Parathyroid adenoma (tissue), 2 donors: ENCODE measurements around the gene THOC6.

ENCODE experiments used
- H2AFZ ChIP-seq: fragments of 300-600 bp; sonication (generic); one replicate; pipeline ENCODE4 v1.7.0; 2017; ENCODE audit warnings: antibody characterized with exemption, mild to moderate bottlenecking
- H3K27ac ChIP-seq: fragments of 300-600 bp; sonication (generic); one replicate; pipeline ENCODE4 v1.7.0; 2017
- H3K27me3 ChIP-seq: fragments of 300-600 bp; sonication (generic); one replicate; pipeline ENCODE4 v1.7.0; 2017; ENCODE audit warnings: low read length; ENCODE audit not compliant: control insufficient read depth, insufficient read depth
- H3K36me3 ChIP-seq: fragments of 300-600 bp; sonication (generic); one replicate; pipeline ENCODE4 v1.7.0; 2017; ENCODE audit warnings: low read length; ENCODE audit not compliant: control insufficient read depth, insufficient read depth
- H3K4me1 ChIP-seq: fragments of 300-600 bp; sonication (generic); one replicate; pipeline ENCODE4 v1.7.0; 2017; ENCODE audit warnings: control low read depth
- H3K4me2 ChIP-seq: fragments of 300-600 bp; sonication (generic); one replicate; pipeline ENCODE4 v1.7.0; 2017; ENCODE audit warnings: low read length
- H3K4me3 ChIP-seq: fragments of 300-600 bp; sonication (generic); one replicate; pipeline ENCODE4 v1.7.0; 2017; ENCODE audit warnings: low read depth, low read length
- H3K79me2 ChIP-seq: fragments of 300-600 bp; sonication (generic); one replicate; pipeline ENCODE4 v1.7.0; 2017; ENCODE audit warnings: control low read depth
- H3K9ac ChIP-seq: fragments of 300-600 bp; sonication (generic); one replicate; pipeline ENCODE4 v1.7.0; 2017; ENCODE audit warnings: mild to moderate bottlenecking
- H3K9me3 ChIP-seq: fragments of 300-600 bp; sonication (generic); one replicate; pipeline ENCODE4 v1.7.0; 2017; ENCODE audit warnings: low read length; ENCODE audit not compliant: control insufficient read depth
- CTCF ChIP-seq: fragments of 300-600 bp; sonication (generic); IDR thresholded peaks from one replicate; pipeline ENCODE4 v1.7.0; 2017; ENCODE audit warnings: antibody characterized with exemption, mild to moderate bottlenecking
- donor health status: primary hyperparathyroidism.

The THOC6 gene

DNA sequence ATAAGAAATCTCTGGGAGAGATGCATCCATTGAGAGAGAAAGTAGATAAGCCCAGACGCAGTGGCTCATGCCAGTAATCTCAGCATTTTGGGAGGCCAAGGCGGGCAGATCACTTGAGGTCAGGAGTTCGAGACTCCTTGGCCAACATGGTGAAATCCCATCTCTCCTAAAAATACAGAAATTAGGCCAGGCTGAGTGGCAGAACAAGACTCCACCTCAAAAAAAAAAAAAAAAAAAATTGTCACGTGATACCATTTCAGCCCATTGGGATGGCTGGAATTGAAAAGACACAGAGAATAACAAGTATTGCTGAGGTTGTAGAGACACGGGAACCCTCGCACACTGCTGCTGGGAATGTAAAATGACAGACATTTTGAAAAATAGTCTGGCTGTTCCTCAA, 38.7 kb downstream of the THOC6 start:
- Histone ChIP-seq H3K9ac (no peak overlapping the region), H2AFZ (no peak overlapping the region), H3K9me3 (no peaks in the 10 kb centered on the region), H3K4me3 (no peak overlapping the region), H3K36me3 (no peaks in the 10 kb centered on the region), H3K27ac (no peak overlapping the region), H3K4me1 (no peaks in the 10 kb centered on the region), H3K4me2 (no peak overlapping the region), H3K27me3 (no peaks in the 10 kb centered on the region), H3K79me2 (no peaks in the 10 kb centered on the region)
- no peak for TF ChIP-seq CTCF

- H3K27me3 ChIP-seq, result no peaks in the 10 kb centered on the region
- no peak overlapping the region for H3K4me2 ChIP-seq
- H3K4me3 ChIP-seq, result no peak overlapping the region
- H3K9me3 ChIP-seq, result no peaks in the 10 kb centered on the region
- no peaks in the 10 kb centered on the region for H3K79me2 ChIP-seq
- H3K36me3 ChIP-seq, result no peaks in the 10 kb centered on the region
- H3K27ac ChIP-seq, result no peak overlapping the region
- H3K9ac ChIP-seq, result no peak overlapping the region
- TF ChIP-seq CTCF, result no peak
- no peak overlapping the region for H2AFZ ChIP-seq
- no peaks in the 10 kb centered on the region for H3K4me1 ChIP-seq
Observed at GRCh38 chr16:3063625-3064386, 40.0 kb downstream of the THOC6 start.

- Histone ChIP-seq H3K4me3 (peak within 1 kb of the TSS; percentile 21), H3K79me2 (no peaks in the 10 kb centered on the region), H3K9me3 (no peaks in the 10 kb centered on the region), H3K4me1 (no peaks in the 10 kb centered on the region), H2AFZ (no peak within 1 kb of the TSS), H3K4me2 (peak within 1 kb of the TSS; percentile 25), H3K9ac (no peak within 1 kb of the TSS), H3K27ac (peak within 1 kb of the TSS; percentile 24), H3K27me3 (no peaks in the 10 kb centered on the region), H3K36me3 (no peaks in the 10 kb centered on the region)
- TF ChIP-seq CTCF, result no peak
Observed at GRCh38 chr16:3065069-3065741, 41.4 kb downstream of the THOC6 start, which contains the start of gene IL32. Gene IL32, plus strand, starts transcription at chr16:3065640. Its CDS starts 172 bp downstream, at chr16:3065812.

- no peaks in the 10 kb centered on the region for H3K4me1 ChIP-seq
- H3K9ac ChIP-seq, result no peak overlapping the region
- H3K79me2 ChIP-seq, result no peaks in the 10 kb centered on the region
- peak overlapping the region; percentile 25 for H3K4me2 ChIP-seq
- no peak overlapping the region for H2AFZ ChIP-seq
- no peak for TF ChIP-seq CTCF
- no peak overlapping the region for H3K27ac ChIP-seq
- H3K36me3 ChIP-seq, result no peaks in the 10 kb centered on the region
- peak overlapping the region; percentile 21 for H3K4me3 ChIP-seq
- H3K9me3 ChIP-seq, result no peaks in the 10 kb centered on the region
- no peaks in the 10 kb centered on the region for H3K27me3 ChIP-seq
Observed at GRCh38 chr16:3065742-3066439, 42.1 kb downstream of the THOC6 start.
